A549 (cell line): ENCODE measurements around the gene SH2B3. TPM values are rescaled to one million over a fixed set of nuclear protein-coding genes. Genes with fewer than 3 reads are reported as not detected.

Source experiments
- ATAC-seq, 2 experiments: fragments of 200-7000 bp in 1 of 2; fragments of >200 bp in 1 of 2; cut with Nextera tagmentation in 1 of 2; cut with Tn5 transposase in 1 of 2; 3 replicates each; pipeline versions ENCODE4 v1.8.0 to v1.9.1; 2018 to 2020; ENCODE audit warnings: mild to moderate bottlenecking in 1 of 2, moderate library complexity in 1 of 2
- CTCF ChIA-PET: fragments of 300-600 bp; sonication (Branson Sonifier 250); formaldehyde crosslinking; extraction: SDS; loops from one replicate; lab custom pipeline; 2021; ENCODE audit warnings: antibody characterized with exemption, inconsistent platforms; lab: Yijun Ruan, JAX
- POLR2A ChIA-PET: fragments of 350-600 bp; formaldehyde crosslinking; extraction: SDS; loops from one replicate; lab custom pipeline; 2021; ENCODE audit warnings: antibody characterized with exemption, inconsistent platforms; lab: Yijun Ruan, JAX
- DNase-seq, 2 experiments: peaks; one replicate each; pipeline versions ENCODE4 v3.0.0 to v3.0.0-alpha.2; 2011 to 2016; ENCODE audit warnings: low read depth in 1 of 2, low spot score in 1 of 2
- FAIRE-seq: peaks from 2 replicates; lab custom pipeline; 2011; peaks lifted over from hg19 to GRCh38; lab: Jason Lieb, UNC
- H3K27ac ChIP-seq, 2 experiments: fragments of >200 bp; sonication (Bioruptor Twin); formaldehyde crosslinking; 3 replicates each; pipeline ENCODE4 v1.5.1; 2016 to 2017
- H3K4me1 ChIP-seq: fragments of >200 bp; sonication (Bioruptor Twin); formaldehyde crosslinking; 3 replicates; pipeline ENCODE4 v1.6.1; 2016
- H3K4me2 ChIP-seq: fragments of >200 bp; sonication (Bioruptor Twin); formaldehyde crosslinking; 3 replicates; pipeline ENCODE4 v1.6.1; 2016
- H3K4me3 ChIP-seq: fragments of >200 bp; sonication (Bioruptor Twin); formaldehyde crosslinking; 3 replicates; pipeline ENCODE4 v1.5.1; 2016
- H3K9me3 ChIP-seq: fragments of >200 bp; sonication (Bioruptor Twin); formaldehyde crosslinking; 3 replicates; pipeline ENCODE4 v1.6.1; 2016
- BHLHE40 ChIP-seq: IDR thresholded peaks from 2 replicates; pipeline ENCODE4 v1.6.1; 2012; ENCODE audit warnings: low read depth, low read length, inconsistent platforms
- CBX2 ChIP-seq: fragments of 200-600 bp; sonication (generic); IDR thresholded peaks from 2 replicates; pipeline ENCODE4 v1.6.1; 2016; ENCODE audit warnings: low read depth, mild to moderate bottlenecking, borderline replicate concordance
- CBX8 ChIP-seq: fragments of 200-600 bp; sonication (generic); IDR thresholded peaks from 2 replicates; pipeline ENCODE4 v1.6.1; 2016
- EP300 ChIP-seq, 2 experiments: fragments of >200 bp; sonication (Bioruptor Twin); formaldehyde crosslinking; IDR thresholded peaks; 2 replicates in 1 of 2; 3 replicates in 1 of 2; pipeline ENCODE4 v1.6.1; 2016 to 2017
- ESRRA ChIP-seq: fragments of 150-350 bp; IDR thresholded peaks from 2 replicates; pipeline ENCODE4 v1.6.1; 2014; ENCODE audit warnings: mild to moderate bottlenecking, low read length, borderline replicate concordance
- FOSB ChIP-seq: fragments of 250-450 bp; sonication (Bioruptor Pico); IDR thresholded peaks from 2 replicates; pipeline ENCODE4 v1.5.0; 2020; ENCODE audit warnings: mild to moderate bottlenecking, moderate library complexity
- GATA3 ChIP-seq: IDR thresholded peaks from 2 replicates; pipeline ENCODE4 v1.6.1; 2012; ENCODE audit warnings: borderline replicate concordance
- HEYL ChIP-seq: fragments of 250-450 bp; sonication (Bioruptor Pico); IDR thresholded peaks from 2 replicates; pipeline ENCODE4 v1.8.0; 2021; ENCODE audit warnings: mild to moderate bottlenecking, moderate library complexity
- HOXB13 ChIP-seq: fragments of 250-450 bp; sonication (Bioruptor Pico); IDR thresholded peaks from 2 replicates; pipeline ENCODE4 v1.5.0; 2020; ENCODE audit warnings: low read depth, mild to moderate bottlenecking, moderate library complexity
- KDM5A ChIP-seq: fragments of 200-600 bp; sonication (generic); IDR thresholded peaks from 2 replicates; pipeline ENCODE4 v1.6.1; 2016; ENCODE audit warnings: antibody characterized with exemption, mild to moderate bottlenecking
- NR3C1 ChIP-seq: fragments of >200 bp; sonication (Bioruptor Twin); formaldehyde crosslinking; IDR thresholded peaks from 3 replicates; pipeline ENCODE4 v1.6.1; 2017
- POLR2AphosphoS2 ChIP-seq: conservative IDR thresholded peaks from 2 replicates; pipeline ENCODE4 v1.6.1; 2012; ENCODE audit warnings: low read length, improper control_type of control experiment, inconsistent platforms
- RARB ChIP-seq: fragments of 250-450 bp; sonication (Bioruptor Pico); IDR thresholded peaks from 2 replicates; pipeline ENCODE4 v1.8.0; 2021; ENCODE audit warnings: mild to moderate bottlenecking, moderate library complexity
- RFX5 ChIP-seq: fragments of 450-650 bp; IDR thresholded peaks from 2 replicates; pipeline ENCODE4 v1.7.1; 2014; ENCODE audit warnings: antibody characterized with exemption, mild to moderate bottlenecking, moderate library complexity
- RNF2 ChIP-seq: fragments of 200-600 bp; sonication (generic); IDR thresholded peaks from 2 replicates; pipeline ENCODE4 v1.6.1; 2016; ENCODE audit warnings: low read depth, mild to moderate bottlenecking, antibody characterized with exemption, moderate library complexity, borderline replicate concordance
- ZSCAN20 ChIP-seq: fragments of 250-450 bp; sonication (Bioruptor Pico); IDR thresholded peaks from 2 replicates; pipeline ENCODE4 v1.8.0; 2022; ENCODE audit warnings: mild to moderate bottlenecking, moderate library complexity
- WGBS: methylation state at CpG from one replicate; pipeline ENCODE4 v1.1.6; 2017; ENCODE audit errors: missing lambda C conversion rate; 5-methylcytosine and 5-hydroxymethylcytosine counted together
- polyA plus RNA-seq, 4 experiments: library from polyadenylated mRNA; depleted of rRNA in 3 of 4; stranded (reverse); fragments of >200 nt; fragmentation: RNase III in 1 of 4; extraction: RNeasy Plus Mini Kit Qiagen cat#74134 plus additional on column Dnase treatment in 1 of 4; gene quantifications; 2 replicates in 3 of 4; 3 replicates in 1 of 4; pipeline ENCODE4 v1.2.3, GENCODE V29; 2011 to 2017
- TF ChIP-seq, protein P1 (sequence below): IDR thresholded peaks from 2 replicates; pipeline ENCODE4 v1.6.1; 2012; ENCODE audit warnings: low read depth, borderline replicate concordance
- TF ChIP-seq, protein P2 (sequence below): fragments of 200-600 bp; sonication (generic); IDR thresholded peaks from 2 replicates; pipeline ENCODE4 v1.6.1; 2016; ENCODE audit warnings: antibody characterized with exemption, mild to moderate bottlenecking, moderate library complexity
- TF ChIP-seq, protein P3 (sequence below): fragments of 150-350 bp; IDR thresholded peaks from 2 replicates; pipeline ENCODE4 v1.6.1; 2014; ENCODE audit warnings: low read depth, mild to moderate bottlenecking, low read length
- TF ChIP-seq, protein P4 (sequence below): fragments of >200 bp; sonication (Bioruptor Twin); formaldehyde crosslinking; IDR thresholded peaks from 3 replicates; pipeline ENCODE4 v1.6.1; 2016
- TF ChIP-seq, protein P5 (sequence below): fragments of 450-650 bp; IDR thresholded peaks from 2 replicates; pipeline ENCODE4 v1.6.1; 2014; ENCODE audit warnings: antibody characterized with exemption

The SH2B3 gene
- polyA plus RNA-seq, 2 of the 4 experiments (the other 2 are of a cell fraction) = 2.3 to 2.5 TPM

DNA sequence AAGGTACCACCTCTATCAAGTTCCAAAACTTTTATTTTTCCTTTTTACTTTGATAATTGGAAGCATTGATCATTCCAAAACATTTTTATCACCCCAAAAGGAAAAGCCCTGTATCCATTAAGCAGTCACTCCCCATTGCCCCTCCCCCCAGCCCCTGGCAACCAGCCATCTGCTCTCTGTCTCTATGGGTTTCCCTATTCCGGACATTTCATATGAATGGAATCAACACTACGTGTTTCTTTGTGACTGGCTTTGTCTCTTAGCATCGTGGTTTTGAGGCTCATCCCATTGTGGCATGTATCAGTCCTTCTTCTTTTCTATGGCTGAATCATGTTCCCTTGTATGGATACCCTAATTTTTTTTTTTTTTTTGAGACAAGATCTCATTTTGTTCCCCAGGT is 18.8 kb upstream of the SH2B3 start (continued):
- TF ChIP-seq, protein P1, sequence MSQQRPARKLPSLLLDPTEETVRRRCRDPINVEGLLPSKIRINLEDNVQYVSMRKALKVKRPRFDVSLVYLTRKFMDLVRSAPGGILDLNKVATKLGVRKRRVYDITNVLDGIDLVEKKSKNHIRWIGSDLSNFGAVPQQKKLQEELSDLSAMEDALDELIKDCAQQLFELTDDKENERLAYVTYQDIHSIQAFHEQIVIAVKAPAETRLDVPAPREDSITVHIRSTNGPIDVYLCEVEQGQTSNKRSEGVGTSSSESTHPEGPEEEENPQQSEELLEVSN = no peak
- no peak for TF ChIP-seq HOXB13 (CRISPR knock-in tag)

DNA sequence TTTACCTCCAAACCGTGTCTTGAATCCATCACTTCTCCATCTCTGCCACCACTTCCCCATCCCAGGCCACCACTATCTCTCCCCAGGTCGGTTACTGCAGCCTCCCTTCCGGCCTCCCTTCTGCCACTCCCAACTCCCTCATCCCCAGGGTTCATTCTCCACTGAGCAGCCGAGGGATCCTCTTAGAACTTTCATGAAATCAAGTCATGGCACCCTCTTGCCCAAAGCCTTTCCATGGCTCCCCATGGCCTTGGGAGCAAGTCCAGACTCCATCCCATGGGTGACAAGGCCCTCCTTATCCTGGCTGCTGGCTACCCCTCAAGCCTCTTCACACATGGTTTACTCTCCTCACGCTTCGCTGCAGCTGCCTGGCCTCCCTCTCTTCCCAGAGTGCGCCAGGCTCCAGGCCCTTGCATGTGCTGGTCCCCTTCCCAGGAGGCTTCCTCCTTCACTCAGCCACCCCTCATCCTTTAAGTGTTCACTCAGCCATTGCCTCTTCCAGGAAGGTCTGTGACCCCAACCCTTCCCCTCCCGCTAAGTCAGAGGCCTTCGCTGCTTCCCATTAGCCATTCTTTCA is 17.9 kb upstream of the SH2B3 start:
- ATAC-seq (no peak), FAIRE-seq (no peak), DNase-seq (no peak)
- no peak overlapping the region for H3K4me3 ChIP-seq
- H3K9me3 ChIP-seq = no peaks in the 10 kb centered on the region
- ChIA-PET POLR2A (no interaction called here), CTCF (interaction anchor here (0.6 to 1.0 kb wide), 2 partner anchors 9 to 56 kb away, joined by 3 read pairs; no protein-coding TSS in a partner anchor)
- no peak for TF ChIP-seq GATA3
- TF ChIP-seq, protein P1 = no peak
- no peak for TF ChIP-seq RARB (CRISPR knock-in tag)
- no peak for TF ChIP-seq CBX8
- TF ChIP-seq, protein P2, sequence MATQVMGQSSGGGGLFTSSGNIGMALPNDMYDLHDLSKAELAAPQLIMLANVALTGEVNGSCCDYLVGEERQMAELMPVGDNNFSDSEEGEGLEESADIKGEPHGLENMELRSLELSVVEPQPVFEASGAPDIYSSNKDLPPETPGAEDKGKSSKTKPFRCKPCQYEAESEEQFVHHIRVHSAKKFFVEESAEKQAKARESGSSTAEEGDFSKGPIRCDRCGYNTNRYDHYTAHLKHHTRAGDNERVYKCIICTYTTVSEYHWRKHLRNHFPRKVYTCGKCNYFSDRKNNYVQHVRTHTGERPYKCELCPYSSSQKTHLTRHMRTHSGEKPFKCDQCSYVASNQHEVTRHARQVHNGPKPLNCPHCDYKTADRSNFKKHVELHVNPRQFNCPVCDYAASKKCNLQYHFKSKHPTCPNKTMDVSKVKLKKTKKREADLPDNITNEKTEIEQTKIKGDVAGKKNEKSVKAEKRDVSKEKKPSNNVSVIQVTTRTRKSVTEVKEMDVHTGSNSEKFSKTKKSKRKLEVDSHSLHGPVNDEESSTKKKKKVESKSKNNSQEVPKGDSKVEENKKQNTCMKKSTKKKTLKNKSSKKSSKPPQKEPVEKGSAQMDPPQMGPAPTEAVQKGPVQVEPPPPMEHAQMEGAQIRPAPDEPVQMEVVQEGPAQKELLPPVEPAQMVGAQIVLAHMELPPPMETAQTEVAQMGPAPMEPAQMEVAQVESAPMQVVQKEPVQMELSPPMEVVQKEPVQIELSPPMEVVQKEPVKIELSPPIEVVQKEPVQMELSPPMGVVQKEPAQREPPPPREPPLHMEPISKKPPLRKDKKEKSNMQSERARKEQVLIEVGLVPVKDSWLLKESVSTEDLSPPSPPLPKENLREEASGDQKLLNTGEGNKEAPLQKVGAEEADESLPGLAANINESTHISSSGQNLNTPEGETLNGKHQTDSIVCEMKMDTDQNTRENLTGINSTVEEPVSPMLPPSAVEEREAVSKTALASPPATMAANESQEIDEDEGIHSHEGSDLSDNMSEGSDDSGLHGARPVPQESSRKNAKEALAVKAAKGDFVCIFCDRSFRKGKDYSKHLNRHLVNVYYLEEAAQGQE = no peak
- TF ChIP-seq, protein P3, sequence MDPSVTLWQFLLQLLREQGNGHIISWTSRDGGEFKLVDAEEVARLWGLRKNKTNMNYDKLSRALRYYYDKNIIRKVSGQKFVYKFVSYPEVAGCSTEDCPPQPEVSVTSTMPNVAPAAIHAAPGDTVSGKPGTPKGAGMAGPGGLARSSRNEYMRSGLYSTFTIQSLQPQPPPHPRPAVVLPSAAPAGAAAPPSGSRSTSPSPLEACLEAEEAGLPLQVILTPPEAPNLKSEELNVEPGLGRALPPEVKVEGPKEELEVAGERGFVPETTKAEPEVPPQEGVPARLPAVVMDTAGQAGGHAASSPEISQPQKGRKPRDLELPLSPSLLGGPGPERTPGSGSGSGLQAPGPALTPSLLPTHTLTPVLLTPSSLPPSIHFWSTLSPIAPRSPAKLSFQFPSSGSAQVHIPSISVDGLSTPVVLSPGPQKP = no peak
- TF ChIP-seq RFX5 = no peak
- TF ChIP-seq CBX2 = no peak
- no peak for TF ChIP-seq BHLHE40
- WGBS = 64% methylated on average over 9 of the region's 9 CpGs
- no peak overlapping the region for H3K4me2 ChIP-seq
- no peaks in the 10 kb centered on the region for H3K4me1 ChIP-seq
- H3K27ac ChIP-seq = no peak overlapping the region

DNA sequence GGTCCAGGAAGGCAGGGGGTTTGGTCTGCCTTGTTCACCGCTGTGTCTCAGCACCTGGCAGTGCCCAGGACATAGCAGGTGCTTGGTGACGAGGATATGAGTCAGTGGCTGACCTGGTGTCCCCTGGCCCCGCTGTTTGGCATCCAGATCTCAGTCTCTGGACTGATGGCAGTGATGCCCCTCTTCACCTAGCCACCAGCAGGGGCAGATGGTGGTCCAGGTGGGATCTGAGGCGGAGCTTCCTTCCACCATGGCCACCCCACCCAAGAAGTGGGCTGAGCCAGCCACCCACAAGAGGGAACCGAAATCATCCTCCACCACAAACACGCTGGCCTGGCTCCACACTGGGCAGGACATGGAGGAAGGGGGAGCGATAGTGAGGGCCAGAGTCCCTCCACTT is 16.1 kb upstream of the SH2B3 start:
- ChIA-PET CTCF (interaction anchor here (0.7 to 2.6 kb wide), 2 partner anchors 62 to 541 kb away, joined by 3 to 9 read pairs; no protein-coding TSS in a partner anchor), POLR2A (no interaction called here)
- Histone ChIP-seq H3K4me1 (no peaks in the 10 kb centered on the region), H3K9me3 (no peaks in the 10 kb centered on the region), H3K4me3 (no peak overlapping the region), H3K27ac (no peak overlapping the region), H3K4me2 (no peak overlapping the region)
- ATAC-seq = peak; percentile 23 to 26; a peak in 2 of 6 replicates
- WGBS = 66% methylated on average over 7 of the region's 7 CpGs
- TF ChIP-seq HEYL (CRISPR knock-in tag) (no peak), FOSB (no peak), ESRRA (no peak), POLR2AphosphoS2 (no peak)
- no peak for DNase-seq
- FAIRE-seq = no peak

DNA sequence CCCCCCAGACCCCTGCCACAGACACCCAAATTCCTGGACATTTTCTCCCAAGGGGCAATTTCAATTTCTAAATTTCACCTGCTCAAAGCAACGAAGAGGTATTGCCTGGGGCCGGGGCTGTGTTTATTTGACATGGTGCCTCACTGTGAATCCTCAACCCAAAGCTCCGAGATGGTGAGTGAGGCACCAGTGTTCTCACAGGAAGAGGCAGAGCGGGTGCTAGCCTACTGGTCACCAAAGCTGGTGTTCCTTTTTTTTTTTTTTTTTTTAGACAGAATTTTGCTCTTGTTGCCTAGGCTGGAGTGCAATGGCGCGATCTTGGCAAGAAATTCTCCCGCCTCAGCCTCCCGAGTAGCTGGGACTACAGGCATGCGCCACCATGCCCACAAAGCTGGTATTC is 14.8 kb upstream of the SH2B3 start:
- H3K4me1 ChIP-seq = no peaks in the 10 kb centered on the region
- H3K4me3 ChIP-seq = no peak overlapping the region
- DNase-seq = no peak
- H3K27ac ChIP-seq = no peak overlapping the region
- WGBS = 65% methylated on average over 9 of the region's 9 CpGs
- CTCF ChIA-PET = interaction anchor here (0.6 to 2.6 kb wide), 3 partner anchors 14 to 198 kb away, joined by 5 to 9 read pairs (median 5); no protein-coding TSS in a partner anchor
- no peak overlapping the region for H3K4me2 ChIP-seq
- FAIRE-seq = no peak
- H3K9me3 ChIP-seq = no peaks in the 10 kb centered on the region
- POLR2A ChIA-PET = no interaction called here
- no peak for ATAC-seq
- TF ChIP-seq FOSB = no peak
- no peak for TF ChIP-seq EP300 (IDR thresholded peaks at IDR 0.05)
- TF ChIP-seq, protein P3 = no peak
- no peak for TF ChIP-seq GATA3
- TF ChIP-seq KDM5A = no peak
- TF ChIP-seq, protein P4, sequence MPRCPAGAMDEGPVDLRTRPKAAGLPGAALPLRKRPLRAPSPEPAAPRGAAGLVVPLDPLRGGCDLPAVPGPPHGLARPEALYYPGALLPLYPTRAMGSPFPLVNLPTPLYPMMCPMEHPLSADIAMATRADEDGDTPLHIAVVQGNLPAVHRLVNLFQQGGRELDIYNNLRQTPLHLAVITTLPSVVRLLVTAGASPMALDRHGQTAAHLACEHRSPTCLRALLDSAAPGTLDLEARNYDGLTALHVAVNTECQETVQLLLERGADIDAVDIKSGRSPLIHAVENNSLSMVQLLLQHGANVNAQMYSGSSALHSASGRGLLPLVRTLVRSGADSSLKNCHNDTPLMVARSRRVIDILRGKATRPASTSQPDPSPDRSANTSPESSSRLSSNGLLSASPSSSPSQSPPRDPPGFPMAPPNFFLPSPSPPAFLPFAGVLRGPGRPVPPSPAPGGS = no peak
- TF ChIP-seq, protein P5, sequence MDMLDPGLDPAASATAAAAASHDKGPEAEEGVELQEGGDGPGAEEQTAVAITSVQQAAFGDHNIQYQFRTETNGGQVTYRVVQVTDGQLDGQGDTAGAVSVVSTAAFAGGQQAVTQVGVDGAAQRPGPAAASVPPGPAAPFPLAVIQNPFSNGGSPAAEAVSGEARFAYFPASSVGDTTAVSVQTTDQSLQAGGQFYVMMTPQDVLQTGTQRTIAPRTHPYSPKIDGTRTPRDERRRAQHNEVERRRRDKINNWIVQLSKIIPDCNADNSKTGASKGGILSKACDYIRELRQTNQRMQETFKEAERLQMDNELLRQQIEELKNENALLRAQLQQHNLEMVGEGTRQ = no peak
- TF ChIP-seq ZSCAN20 (CRISPR knock-in tag) = no peak
- TF ChIP-seq NR3C1 = no peak
- no peak for TF ChIP-seq CBX2
- TF ChIP-seq RNF2 = no peak
